Stimulated activated naive CD4-positive, alpha-beta T cell (primary cell): ENCODE measurements around the gene MAST4.

Source experiments
- DNase-seq, 6 experiments: peaks; one replicate each; lab custom pipeline; 2025; lab: John Stamatoyannopoulos, UW

Gene MAST4

DNA sequence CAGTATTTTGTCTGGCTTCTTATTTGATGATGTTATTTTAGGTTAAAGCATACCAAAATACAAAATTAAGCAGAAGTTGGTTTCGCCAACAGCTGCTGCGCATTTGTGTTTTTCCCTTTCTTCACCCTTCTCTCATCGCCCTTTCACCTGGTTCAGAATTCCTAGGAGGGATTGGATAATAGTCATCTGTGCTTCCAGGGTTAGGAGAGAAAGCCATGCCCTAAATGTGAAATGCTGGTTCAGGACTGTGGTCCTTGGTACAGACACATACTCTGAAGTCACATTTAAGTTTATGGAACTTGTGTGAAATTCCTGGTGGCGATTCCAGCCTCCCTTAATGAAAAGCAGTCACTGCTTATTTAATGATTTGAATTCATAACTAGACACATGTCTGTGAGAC, 7.7 kb downstream of the MAST4 start:
- no peak for DNase-seq

DNA sequence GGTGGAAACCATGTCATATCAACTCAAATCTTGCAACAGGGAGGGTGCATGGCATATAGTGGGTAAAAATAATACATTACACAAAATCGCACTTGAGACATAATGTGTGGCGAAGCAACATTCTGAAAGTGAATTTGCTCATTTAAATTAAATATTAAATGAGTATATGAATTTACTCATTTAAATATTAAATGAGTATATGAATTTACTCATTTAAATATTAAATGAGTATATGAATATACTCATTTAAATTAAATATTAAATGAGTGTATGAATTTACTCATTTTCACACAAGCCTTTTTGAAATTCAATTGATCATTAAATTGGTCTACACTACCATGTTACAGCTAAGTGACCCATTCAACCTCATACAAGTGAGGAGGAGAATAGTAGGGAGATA, 10.5 kb downstream of the MAST4 start:
- DNase-seq, result no peak

DNA sequence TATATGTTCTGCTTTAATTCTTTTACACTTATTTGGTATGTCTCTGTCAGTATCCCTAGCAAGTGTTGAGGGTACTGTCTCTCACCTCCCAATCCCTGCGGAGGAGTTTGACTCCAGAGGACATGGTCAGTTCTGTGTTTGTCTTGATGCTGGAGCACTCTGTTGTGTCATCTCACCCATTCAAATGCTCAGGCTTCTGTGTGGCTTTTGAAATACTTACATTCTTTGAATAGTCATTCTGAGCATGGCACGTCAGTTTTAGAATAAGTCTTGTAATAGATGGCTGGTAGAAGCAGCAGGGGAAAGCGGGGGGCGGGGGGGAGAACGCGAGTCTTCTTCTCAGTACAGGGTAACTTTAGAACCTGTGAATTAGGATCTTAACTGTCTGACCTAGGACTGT, 12.3 kb downstream of the MAST4 start:
- DNase-seq, result no peak

DNA sequence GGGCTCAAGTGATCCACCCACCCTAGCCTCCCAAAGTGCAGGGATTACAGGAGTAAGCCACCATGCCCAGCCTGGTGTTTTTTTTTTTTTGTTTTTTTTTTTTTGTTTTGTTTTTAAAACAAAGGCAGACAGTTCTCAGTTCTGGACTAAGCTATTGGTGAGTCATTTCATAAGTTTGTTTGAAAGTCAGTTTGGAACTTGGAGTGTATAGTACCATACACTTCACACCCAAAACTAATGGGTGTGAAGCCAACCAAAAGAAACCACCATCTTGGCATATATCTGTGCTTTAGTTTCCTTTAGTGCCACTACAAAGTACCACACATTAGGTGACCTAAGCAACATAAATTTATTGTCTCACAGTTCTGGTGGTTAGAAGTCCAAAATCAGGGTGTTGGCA, 13.4 kb downstream of the MAST4 start:
- no peak for DNase-seq

DNA sequence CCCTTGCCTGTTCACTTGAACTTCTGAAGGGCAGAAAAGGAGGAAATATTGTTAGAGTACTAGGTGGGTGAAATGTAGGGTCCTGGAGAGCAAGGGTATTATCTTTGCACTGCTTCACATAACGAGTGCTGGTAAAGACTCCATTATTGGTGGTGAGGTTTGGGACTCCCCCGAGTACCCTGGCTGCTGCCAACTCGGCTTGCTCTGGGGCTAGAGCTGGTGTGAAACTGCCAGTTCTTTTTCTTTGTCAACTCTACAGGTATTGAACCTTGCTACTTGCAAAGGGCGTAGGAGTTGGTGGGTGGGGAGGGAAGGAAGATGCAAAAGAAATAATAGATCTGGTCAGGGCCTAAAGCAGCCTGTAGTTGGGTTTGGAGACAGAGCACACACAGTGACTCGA, 16.0 kb downstream of the MAST4 start:
- DNase-seq, result no peak

DNA sequence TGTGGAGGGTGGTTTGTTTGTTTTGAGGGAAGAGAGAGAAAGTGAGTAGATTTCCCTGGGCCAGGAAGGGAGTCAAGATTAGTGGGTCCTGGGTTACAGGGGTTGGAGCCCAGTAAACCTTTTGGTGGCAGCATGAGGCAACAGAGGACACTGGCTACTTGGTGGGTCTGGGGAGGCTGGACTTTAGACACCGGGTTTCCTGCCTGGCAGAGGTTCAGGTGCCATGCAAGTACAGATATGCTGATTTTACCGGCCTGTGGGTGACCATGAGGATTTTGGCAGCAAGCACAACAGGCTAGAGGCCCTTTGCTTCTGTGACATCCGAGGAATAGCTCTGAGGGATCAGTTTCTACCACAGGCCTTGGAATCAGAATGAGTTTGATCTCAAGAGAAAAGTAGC, 18.9 kb downstream of the MAST4 start:
- no peak for DNase-seq

DNA sequence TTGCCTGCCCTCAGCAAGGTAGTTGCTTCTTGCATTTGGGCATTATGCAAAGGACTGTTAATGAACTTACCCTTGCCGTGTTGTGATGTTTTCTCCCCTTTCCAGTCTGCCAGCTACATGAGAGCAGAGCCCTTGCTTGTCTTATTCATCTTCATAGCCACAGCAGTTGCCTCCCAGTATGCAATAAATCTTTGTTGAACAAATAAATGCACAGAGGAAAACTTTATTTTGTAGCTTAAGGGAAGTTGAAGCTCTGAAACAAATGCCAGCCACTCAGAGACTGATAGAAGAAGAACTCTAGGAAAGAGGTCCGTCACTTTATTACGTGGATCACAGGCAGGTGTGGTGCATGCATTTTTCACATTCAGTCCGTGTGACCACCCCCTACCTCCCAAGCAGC, 19.7 kb downstream of the MAST4 start:
- DNase-seq, result no peak

DNA sequence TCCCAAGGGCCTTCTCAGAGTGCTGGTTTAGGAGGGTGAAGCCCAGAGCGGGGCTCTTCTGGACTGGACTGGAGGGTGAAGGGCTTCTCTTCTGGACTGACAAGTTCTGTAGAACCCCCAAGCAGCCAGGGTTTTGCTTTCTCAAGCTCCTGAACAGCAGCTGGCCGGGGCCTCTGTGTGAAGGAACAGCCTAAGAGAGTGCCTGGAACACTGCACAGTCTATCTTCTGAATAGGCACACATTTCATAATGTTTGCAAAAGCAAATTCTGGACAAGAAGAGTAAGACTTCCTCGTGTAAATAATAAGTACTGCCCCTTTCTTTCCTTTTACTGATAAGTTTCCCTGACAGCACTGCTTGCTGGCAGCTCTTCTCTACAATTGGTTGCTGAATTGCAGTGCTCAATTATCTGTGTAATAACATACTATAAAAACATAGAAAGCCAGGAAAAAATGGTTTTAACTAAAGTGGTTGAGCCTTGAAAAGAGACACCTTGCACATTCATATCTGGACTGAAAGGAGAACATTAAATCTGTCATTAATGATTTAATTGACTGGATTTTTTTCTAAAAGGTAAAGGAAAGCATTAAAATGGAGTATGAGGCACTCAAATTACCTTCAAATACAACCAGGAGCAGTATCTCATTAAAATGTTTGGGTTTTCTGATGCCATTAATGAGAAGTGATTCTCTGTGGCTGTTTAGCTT, 20.5 kb downstream of the MAST4 start:
- no peak for DNase-seq

DNA sequence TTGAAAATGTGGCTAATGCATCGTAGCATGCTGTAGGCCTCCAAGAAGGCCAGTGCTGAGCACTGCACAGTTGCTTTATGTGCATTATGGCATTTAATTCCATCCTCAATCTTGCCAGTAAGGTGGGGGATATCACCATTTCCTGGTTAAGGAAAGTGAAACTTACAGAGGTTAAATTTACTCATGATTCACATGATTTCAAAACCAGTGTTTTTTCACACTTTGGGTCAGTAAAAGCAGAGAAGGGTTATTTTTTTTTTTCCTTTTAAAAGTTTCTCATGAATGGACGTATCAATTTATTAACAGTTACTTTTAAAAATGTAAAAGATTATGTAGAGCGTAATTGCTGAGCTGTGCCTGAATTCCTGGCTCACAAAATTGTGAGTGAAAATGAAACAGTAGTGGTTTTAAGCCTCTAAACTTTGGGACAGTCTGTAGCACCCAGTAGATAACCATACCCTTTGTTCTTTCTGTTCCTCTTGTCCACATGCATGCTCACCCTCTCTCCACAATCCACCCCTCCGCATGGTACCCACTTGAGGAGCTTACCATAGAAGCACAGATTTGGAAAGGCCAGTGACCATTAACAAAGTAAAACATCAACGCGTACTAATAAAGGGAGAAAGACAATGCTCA, 21.2 kb downstream of the MAST4 start:
- DNase-seq, result no peak

DNA sequence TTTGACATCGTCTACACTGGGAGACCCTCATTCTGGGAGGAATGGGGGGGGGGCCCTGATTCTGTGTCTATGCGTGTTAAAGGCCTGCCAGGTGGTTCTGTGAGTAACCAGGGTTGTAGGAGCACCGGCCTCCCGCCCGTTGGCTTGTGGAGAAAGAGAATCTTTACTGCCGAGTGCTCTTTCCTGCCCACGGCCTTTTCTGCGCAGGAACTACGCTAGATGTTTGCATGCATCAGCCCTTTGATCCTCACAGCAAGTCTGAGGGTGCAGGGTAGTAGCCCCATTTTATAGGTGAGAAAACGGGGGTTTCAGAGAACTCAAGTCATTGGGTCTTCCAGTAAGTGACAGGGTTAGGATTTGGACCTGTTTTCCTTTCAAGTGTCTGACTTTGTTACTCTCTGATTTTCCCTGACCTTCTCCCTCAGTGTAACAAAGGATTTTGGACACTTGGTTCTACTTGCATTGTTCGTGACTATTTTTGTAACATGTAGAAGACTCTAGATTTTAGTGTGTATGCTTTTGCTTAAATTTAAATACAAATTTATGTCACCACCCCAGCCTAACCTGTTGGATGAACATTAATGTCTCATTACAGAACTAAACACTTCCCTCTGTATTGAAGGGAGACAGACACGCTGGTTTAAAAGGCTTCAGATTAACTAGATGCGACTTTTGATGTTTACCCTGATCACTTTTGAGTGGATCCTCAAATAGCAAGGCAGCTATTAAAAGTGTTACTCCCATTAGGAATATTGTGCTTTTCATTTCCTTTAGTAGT, 22.0 kb downstream of the MAST4 start:
- no peak for DNase-seq

DNA sequence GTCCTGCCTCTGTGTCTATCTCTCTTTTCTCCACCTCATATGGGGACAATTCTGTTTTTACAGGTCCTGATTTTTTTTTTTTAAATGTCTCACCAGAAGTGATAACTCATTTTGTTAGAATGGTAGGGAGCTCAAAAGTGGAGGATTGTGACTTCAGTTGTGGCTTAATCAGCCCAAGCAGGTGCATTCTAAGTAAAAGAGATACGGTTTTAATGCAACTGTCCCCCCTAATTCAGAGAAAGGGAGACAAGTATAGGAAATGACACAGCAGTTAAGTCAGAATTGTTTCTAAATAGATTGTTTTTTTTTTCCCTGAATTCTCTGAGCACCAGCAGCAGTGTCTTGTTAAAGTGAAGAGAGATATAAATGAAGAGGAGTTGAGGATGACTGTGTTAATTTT, 24.5 kb downstream of the MAST4 start:
- DNase-seq, result no peak

DNA sequence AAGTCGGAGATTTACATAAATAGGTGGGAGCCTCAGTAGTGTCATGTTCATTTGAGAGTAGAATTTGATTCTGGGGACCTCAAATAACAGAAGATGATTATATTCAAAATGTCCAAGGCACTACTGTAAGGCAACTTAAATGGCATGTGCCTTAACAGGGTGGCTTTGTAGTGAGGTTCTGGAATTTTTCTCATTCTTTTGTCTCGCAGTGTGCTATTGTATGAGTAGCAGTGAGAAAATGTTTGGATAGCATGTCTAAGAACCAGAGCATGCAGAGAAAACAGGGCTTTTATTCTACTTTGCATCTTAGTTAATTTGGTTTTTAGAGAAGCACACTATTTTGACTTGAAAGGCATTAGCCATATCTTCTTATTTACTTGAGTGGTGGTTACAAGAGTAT, 25.0 kb downstream of the MAST4 start:
- DNase-seq, result no peak

DNA sequence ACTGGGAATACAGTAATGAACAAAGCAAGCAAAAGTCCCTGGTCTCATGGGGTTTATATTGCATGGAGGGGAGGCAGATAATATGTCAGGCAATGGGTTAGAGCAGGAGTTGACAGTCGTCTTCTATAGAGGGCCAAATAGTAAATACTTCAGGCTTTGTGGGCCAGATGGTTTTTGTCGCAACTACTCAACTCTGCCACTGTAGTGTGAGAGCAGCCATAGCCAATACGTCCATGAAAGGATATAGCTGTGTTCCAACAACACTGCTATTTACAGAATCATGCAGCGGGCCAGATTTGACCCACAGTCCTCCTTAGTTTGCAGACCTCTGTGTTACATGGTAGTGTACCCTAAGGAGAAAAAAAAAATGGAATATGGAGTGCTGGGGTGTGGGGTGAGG, 25.5 kb downstream of the MAST4 start:
- no peak for DNase-seq

DNA sequence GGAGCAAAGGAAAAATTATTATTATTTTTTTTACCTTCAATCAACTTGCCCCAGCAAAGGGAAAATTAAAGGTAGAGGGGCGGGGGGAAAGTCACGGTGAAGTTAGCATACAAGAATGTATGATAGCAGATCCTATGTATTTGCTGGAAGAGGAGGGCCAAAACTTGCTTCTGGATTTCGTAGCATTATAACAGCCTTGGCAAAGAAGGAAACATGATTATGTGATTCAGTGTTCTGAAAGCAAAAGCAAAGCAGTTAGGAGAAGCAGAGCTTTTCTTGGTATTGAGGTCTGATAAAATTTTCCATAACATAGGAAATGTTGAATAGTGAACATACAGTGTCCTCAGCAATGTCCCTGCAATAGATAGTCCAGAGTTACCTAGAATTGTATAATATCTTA, 32.4 kb downstream of the MAST4 start:
- DNase-seq, result no peak

DNA sequence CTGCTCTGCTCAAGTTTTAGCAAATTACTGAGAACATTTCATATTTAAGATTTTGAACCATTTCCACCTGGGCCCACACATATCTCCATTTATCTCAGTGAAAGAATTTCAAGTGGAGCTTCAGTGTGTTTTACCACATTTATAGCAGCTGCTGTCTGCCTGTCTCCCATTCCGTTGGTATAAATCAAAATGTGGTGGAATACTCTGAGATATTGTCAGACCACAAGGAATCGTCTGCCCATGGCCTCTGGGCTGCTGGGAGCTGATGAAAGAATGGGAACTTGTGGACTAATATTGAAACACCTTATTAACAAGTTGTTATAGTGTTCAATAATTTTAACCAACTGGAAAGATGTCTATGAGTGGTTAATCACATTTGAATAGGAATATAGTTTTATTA, 33.3 kb downstream of the MAST4 start:
- no peak for DNase-seq

DNA sequence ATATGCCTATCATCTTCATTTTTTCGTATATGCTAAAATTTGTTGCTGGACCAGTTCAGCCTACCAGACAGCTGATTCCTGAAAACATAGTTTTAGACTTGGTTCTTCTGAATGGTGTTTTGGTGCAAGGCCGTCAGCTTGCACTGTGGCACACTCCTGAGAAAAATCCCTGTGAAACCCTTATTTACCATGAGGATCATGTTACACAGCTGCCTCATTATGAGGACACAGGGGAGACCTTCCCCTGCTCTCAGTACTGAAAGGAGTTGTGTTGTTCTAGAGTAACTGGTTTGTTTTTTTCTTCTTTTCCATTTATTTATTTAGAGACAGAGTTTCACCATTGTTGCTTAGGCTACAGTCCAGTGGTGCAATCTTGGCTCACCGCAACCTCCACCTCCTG, 37.6 kb downstream of the MAST4 start:
- no peak for DNase-seq

DNA sequence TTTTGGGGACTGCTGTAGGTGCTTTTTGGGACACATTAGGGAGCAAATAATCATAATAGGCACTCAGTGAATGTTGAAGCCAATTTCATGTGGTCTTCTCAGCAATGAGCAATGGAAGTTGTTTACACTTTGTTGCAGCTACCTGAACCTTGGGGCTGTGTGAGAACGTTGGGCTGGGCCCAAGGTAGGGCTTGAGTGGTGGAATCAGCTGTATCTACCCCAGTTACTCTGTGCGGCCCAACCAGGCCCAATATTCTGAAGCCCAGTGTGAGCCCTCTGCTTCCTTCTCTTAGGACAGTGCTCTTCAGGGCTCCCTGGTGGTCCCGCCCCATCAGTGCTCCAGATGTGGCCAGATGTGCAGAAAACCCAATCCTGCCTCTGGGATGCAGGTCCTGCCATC, 38.4 kb downstream of the MAST4 start:
- DNase-seq, result no peak

DNA sequence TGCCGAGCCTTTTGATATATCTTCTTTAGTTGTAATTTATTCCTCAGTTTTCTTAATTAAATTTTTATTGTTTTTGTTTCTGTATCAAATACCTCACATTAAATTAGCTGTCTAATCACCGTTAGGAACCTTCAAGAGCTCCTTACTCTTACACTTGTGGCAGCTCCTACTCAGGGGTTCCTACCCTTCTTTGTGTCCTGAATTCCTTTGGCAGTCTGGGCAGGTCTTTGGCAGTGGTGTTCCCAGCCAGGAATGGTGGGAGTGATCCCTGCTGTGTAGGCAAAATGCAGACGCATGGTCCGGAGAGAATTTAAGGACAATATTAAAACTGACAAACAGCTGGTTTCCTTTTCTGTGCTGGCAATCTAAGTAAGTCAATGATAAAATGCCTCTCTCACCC, 41.8 kb downstream of the MAST4 start:
- no peak for DNase-seq

DNA sequence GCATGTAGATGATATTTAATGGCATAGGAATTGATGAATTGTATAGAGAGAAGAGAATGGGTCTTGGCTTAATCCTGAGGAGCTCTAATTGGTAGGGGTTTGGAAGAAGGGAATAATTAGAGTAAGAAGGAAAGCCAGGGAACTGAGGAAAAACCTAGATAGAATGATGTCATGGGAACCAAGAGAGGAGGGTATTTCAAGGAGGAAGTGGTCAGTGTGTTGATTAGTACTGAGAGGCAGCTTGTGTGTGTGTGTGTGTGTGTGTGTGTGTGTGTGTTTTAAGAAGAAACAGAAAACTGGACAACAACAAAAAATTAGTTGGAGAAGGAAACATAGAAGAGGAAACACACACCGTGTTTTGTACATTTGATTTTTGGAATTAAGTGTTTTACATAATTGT, 42.8 kb downstream of the MAST4 start:
- DNase-seq, result no peak

DNA sequence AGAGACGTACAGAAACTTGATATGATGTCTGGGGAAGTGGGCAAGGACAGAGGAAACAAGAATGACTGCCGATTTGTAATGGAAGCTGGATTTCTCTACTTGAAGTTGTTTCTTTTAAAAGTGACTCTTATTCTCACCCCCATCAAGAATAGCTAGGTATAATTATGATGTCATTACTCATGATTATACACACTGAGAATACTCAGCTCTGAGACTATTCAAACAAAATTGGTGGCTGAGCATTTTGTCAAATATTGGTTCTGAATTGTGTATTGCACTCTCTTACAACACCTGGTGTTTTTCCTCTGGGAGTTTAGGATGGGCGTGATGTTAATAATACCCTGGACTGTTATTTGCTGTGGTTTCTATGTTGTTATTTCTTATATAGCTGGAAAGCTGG, 46.3 kb downstream of the MAST4 start:
- DNase-seq, result no peak

DNA sequence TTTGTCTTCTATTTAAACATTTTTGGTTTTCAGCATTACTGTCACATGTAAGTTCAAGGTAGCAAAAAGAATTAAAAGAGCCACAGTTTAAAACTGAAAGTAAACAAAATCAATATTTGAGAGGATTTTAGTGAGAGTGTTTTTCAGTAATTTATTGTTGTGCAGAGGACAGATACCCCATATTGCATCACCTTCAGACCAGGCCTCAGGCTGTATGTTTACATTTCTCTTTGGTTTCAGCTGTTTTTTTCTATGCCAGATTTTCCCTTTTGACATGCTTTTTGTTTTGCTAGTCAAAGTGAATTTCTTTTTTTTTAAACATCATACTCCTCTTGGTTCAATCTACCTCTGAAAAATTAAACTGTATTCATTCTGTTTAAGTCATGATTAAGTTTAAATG, 47.2 kb downstream of the MAST4 start:
- DNase-seq, result no peak

DNA sequence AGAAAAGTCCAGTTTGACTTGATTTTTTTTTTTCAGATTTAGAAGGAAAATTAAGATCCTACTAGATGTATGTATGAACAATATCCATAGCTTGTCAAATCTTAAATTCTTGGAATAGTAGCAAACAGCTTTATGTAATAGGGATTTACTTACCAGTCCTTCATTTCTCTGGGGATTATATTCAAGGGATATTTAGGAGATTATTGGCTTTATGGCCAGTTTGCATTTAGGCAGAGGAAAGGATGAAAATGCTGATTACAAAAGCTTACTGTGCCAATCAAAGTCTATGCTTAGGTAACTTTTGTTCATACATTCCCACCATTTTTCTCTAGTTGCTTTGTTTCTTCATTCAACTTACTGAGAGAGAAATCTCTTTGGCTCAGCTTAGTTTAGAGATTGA, 47.9 kb downstream of the MAST4 start:
- no peak for DNase-seq

DNA sequence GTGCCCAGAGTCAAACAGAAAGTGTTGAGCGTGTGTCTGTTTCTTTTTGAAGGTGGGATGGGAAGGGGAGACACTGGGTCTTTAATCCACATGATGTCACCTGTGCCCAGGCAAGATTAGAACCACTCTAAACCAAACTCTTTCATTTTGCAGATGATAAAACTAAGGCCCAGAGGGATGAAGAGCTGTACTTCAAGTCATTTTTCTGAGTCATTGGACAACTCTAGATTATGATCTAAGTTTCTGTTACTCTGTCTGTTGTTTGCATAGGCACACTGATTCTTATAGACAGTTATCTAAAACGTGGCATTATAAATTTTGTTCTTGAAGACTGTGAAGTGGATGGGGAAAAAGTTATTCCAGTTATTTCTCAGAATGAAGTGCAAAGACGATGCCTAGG, 48.8 kb downstream of the MAST4 start:
- DNase-seq, result no peak

DNA sequence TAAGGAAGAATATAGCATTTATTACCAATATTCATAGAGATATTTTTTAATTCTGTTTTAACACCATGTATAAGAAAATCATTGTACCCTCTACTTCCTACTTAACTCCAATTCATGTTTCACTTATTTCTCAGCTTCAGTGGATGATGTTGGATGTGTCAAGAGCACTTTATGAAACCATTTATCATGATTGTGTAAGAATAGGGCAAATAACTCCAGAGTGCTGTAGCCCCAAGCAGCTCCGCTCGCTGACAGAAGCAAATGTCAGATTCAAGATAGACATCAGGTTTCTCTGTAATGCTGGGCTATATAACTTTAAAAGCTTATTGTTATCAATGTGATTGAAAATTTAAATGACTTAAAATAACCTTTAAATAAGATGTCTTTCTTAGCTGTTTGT, 50.4 kb downstream of the MAST4 start:
- no peak for DNase-seq
